ENCODE data around the gene TMEM273. TPM values are rescaled to one million over a fixed set of nuclear protein-coding genes. Genes with fewer than 3 reads are reported as not detected.

The TMEM273 gene
- total RNA-seq, 1 donor from 2014 or later, result 49.9 TPM

DNA sequence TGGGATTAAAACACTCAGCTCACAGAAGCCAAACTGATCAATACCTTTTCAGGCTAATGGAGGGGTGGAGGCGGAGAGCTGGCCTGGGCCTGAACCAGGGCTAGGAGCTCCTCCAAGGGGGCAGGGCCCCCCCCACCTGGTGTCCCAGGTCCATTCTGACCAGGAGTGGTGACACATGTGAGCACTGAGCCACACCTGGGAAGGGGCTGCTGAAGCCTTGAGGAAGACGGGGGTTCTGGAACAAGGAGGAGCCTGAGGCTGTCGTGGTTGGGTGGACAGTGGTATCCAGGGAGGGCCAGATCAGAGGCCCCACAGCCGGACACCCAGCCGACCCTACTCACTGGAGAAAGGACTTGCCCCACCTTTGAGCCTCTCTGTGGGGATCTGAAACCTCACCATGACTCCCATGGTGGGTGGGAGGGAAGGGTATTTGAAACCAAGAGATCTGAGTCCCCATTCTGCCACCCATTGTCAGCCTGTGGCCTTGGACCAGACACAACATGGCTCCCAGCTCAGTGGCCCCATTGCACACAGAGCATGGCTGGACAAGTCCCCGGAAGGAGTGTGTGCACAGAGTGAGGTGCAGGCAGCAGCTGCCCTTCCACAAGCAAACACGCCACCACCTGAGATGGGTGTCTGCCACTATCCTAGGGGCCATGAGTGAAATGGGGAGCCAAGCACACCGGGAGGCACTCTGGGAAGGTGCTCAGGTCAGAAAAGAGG lies 12.4 kb downstream of the TMEM273 start:
- no peak for DNase-seq

GRCh38 chr10:49174926-49175500 lies 13.2 kb downstream of the TMEM273 start:
- no peak for DNase-seq

- DNase-seq, result no peak
Measured at GRCh38 chr10:49174261-49174925, 13.8 kb downstream of the TMEM273 start.

GRCh38 chr10:49173853-49174252 lies 14.3 kb downstream of the TMEM273 start:
- no peak for DNase-seq

DNA sequence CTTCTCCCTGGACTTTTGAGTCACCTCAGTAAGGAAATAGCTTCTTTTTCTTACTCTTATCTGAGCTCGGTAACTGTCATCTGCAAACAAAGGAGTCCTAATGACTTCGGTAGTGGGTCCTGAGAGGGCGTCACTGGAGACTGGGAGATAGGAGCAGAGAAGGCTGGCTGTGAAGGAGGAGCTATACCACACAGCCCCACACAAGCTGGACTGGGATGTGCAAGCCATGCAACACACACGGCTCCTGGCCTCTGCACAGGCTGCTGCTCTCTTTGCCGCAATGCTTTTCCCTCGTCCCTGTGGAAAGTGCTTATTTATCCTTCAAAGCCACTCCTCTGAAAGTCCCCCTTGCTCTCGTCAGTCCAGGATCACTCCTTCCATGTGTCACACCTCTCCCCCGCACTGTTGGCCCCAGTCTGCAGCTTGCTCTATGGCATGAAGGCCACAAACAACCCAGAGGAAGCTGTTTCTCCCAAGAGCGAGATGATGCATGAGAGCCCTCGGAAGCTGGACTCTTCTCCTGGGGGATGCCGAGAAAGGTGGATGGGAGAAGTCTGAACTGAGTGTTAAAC lies 14.9 kb downstream of the TMEM273 start:
- no peak for DNase-seq

DNA sequence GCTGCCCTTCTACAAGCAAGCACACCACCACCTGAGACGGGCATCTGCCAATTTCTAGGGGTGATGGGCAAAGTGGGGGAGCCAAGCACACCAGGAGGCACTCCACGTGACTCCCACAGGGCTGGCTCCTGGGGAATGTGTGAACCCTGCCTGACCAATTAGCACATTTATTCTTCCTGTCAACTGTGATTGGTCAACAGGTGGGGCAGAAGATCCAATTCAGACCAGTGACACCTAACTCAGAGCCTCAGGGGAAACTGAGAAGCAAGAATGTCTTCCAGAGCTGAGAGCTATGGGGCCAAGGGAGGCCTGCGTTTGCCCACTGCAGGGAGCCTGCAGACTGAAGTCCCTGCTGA lies 15.4 kb downstream of the TMEM273 start:
- no peak for DNase-seq

DNA sequence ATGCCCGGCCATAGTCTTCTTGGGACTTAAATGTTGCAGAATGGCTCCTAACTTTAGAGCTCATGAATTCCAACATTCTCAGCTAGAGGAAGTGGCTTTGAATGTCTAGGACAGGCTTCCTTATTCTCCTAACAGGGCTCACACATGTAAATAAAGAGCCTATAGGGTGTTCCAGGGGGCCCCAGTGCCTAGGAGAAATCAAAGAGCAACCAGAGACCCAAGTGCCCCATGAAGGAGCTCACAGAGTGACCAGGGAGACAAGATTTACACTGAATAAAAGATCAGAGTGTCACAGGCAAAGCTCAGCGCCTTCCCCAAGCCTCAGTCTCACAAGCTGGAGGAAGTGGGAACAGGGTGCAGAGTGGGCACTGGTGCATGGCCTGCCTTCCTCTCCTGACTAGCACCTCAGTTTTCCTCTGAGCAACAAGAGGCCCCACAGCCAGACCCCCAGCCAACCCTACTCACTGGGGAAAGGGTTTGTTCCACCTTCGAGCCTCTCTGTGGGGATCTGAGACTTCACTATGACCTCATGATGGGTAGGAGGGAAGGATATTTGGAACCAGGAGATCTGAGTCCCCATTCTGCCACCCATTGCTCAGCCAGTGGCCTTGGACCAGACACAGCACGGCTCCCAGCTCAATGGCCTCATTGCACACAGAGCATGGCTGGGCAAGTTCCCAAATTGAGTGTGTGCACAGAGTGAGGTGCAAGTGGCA lies 16.0 kb downstream of the TMEM273 start:
- no peak for DNase-seq

DNA sequence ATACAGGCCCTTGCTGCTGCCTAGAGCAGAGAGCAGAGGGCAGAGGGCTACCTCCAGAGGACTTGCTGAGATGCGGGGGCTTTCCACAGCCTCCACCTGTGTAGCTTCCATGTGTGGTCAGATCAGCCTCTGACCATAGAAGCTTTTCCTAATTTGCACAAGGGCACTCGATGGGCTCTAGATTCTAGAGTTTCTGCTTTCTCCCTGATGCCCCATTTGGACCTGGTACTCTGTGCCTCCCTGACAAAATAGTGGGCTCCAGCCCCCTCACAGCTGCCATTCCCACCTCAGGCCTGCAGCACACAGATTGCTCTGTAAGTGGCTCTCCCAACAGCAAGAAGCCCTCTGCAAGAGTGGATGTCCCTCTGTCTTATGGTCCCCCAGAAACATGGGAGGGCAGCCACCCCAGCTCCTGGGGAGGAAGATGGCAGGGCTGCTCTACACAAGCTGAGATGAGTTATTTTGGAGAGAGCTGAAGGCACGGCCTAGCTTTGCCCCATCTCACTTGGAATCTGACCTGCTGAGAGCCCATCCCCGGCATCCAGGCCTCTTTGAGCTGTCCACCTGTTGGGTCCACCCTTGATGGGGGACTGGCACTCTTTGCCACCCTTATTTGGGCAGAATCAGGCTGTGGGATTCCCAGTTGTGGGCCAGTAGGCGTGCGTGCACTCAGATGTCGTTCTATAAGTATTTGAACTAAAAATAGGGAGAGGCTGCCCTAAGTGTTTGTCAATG lies 16.7 kb downstream of the TMEM273 start:
- no peak for DNase-seq

GRCh38 chr10:49170632-49171325 lies 17.4 kb downstream of the TMEM273 start:
- no peak for DNase-seq

- no peak for DNase-seq
Measured at GRCh38 chr10:49169776-49170175, 18.4 kb downstream of the TMEM273 start.

DNA sequence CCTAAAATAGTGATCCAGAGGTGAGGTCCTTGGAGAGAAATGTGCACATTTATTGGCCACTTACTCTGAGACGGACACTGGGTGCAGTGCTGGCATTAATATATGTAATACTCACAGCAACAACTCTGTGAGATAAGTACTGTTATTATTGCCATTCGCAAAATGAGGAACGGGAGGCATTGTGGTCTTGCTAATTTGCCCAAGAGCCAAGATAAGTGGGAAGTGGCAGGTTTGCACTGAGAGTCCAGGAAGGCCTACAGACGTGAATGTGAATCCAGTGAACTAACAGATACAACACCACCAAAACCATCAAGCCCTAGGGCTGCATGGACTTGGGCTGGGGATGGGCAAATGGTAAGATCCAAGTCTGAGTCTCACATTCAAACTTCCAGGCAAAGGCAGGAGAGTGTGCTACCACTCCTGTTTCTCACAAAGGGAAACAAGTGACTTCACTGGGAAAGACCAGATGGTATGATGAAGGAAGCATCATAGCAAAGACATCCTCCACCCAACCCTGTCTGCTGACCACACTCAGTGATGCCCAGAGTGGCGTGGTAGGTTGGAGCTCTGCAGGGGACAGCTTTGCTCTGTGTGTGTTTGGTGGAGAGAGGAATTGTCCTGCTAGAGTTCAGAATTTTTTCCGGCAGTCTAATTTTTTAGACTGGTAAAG lies 19.2 kb downstream of the TMEM273 start:
- DNase-seq, result no peak

GRCh38 chr10:49168171-49168540 lies 20.0 kb downstream of the TMEM273 start:
- DNase-seq, result no peak

GRCh38 chr10:49167425-49168170 lies 20.6 kb downstream of the TMEM273 start:
- no peak for DNase-seq

GRCh38 chr10:49166484-49167400 lies 21.4 kb downstream of the TMEM273 start:
- no peak for DNase-seq

GRCh38 chr10:49165821-49166483 lies 22.2 kb downstream of the TMEM273 start:
- DNase-seq, result no peak

- no peak for DNase-seq
Measured at GRCh38 chr10:49165259-49165658, 22.9 kb downstream of the TMEM273 start.

- peak; percentile 73 for DNase-seq
Measured at GRCh38 chr10:49164559-49165188, 23.5 kb downstream of the TMEM273 start.

DNA sequence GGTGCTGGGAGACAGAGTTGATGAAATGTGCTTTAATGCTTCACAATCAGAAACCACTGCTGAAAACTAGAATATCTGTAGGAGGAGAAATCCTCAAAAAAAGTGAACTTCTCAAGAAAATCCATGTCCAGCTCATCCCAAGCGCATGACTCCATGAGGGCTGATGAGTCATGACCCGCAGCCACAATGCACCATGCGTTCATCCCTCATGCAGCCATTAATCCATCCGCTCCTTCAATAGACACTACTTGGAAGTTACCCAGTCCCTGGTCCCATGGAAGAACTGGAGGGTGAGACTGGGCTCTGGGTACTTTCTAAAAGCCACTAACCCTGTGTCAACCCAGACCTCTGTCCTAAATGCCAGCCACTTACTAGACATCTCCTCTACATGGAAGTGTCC lies 24.4 kb downstream of the TMEM273 start:
- no peak for DNase-seq
